HCT116 (cell line): ENCODE results near the gene RNF138. TPM values are rescaled to one million over a fixed set of nuclear protein-coding genes. Genes with fewer than 3 reads are reported as not detected.

ENCODE experiments used
- ATAC-seq: fragments of 200-7000 bp; cut with Tn5 transposase; 2 replicates; pipeline ENCODE4 v1.9.1; 2020; ENCODE audit warnings: mild to moderate bottlenecking, moderate library complexity
- BruUV-seq: library from RNA; stranded (reverse); fragments of 400-500 nt; replicated peaks from 2 replicates; lab custom pipeline; 2021; lab: Mats Ljungman, UMichigan
- CTCF ChIA-PET: fragments of 300-600 bp; sonication (Branson Sonifier 250); formaldehyde crosslinking; loops from one replicate; lab custom pipeline; 2021; ENCODE audit warnings: antibody characterized with exemption; lab: Charles Lee
- POLR2A ChIA-PET: fragments of 300-600, 350-600 bp; sonication (Branson Sonifier 250); formaldehyde crosslinking; loops from one replicate; lab custom pipeline; 2021; ENCODE audit warnings: antibody characterized with exemption; lab: Charles Lee
- RAD21 ChIA-PET, 2 experiments: fragments of 300-600 bp; sonication (Branson Sonifier 250); formaldehyde crosslinking; loops; one replicate each; lab custom pipeline; 2023; ENCODE audit warnings: low total read pairs in 2 of 2; ENCODE audit not compliant: uncharacterized antibody in 2 of 2, unreplicated experiment in 2 of 2, low non-redundant PET in 1 of 2; lab: Charles Lee
- DNase-seq: peaks from one replicate; pipeline ENCODE4 v3.0.0-alpha.2; 2010; ENCODE audit warnings: low read depth, low spot score
- H2AFZ ChIP-seq: fragments of 200-600 bp; shearing (Covaris generic), sonication (generic); 2 replicates; pipeline ENCODE4 v1.6.1; 2017; ENCODE audit warnings: low read depth, mixed run types, mixed read lengths, antibody characterized with exemption, low read length; ENCODE audit not compliant: poor library complexity, severe bottlenecking
- H3K27ac ChIP-seq: 2 replicates; pipeline ENCODE4 v1.5.1; 2012; ENCODE audit warnings: low read depth, low read length
- H3K27me3 ChIP-seq: fragments of 200-600 bp; sonication (generic); 2 replicates; pipeline ENCODE4 v1.6.1; 2016; ENCODE audit warnings: mixed run types, low read length, mixed read lengths; ENCODE audit not compliant: insufficient read depth
- H3K36me3 ChIP-seq, 2 experiments: fragments of 200-500 bp in 1 of 2; fragments of 200-600 bp in 1 of 2; sonication (Bioruptor generic) in 1 of 2; sonication (generic) in 1 of 2; 2 replicates each; pipeline versions ENCODE4 v1.5.1 to v1.6.1; 2014 to 2016; ENCODE audit warnings: low read length in 2 of 2, inconsistent platforms in 1 of 2, mixed read lengths in 1 of 2, mixed run types in 1 of 2; ENCODE audit not compliant: insufficient read depth in 2 of 2, control insufficient read depth in 1 of 2
- H3K4me1 ChIP-seq, 2 experiments: fragments of 200-600 bp in 1 of 2; sonication (generic) in 1 of 2; 2 replicates each; pipeline versions ENCODE4 v1.5.1 to v1.6.1; 2012 to 2017; ENCODE audit warnings: low read length in 2 of 2, inconsistent platforms in 1 of 2, mild to moderate bottlenecking in 1 of 2, mixed read lengths in 1 of 2, mixed run types in 1 of 2, moderate library complexity in 1 of 2; ENCODE audit not compliant: insufficient read depth in 2 of 2, control insufficient read depth in 1 of 2
- H3K4me2 ChIP-seq: fragments of 200-600 bp; sonication (generic); 2 replicates; pipeline ENCODE4 v1.6.1; 2017; ENCODE audit warnings: mixed run types, low read length, mixed read lengths
- H3K4me3 ChIP-seq, 2 experiments: fragments of 200-600 bp in 1 of 2; sonication (generic) in 1 of 2; replicated peaks in 1 of 2; 2 replicates each; pipeline ENCODE4 v1.5.1; 2011 to 2016; ENCODE audit warnings: low read length in 2 of 2, control low read depth in 1 of 2, low read depth in 1 of 2, mild to moderate bottlenecking in 1 of 2, mixed read lengths in 1 of 2, mixed run types in 1 of 2
- H3K79me2 ChIP-seq: fragments of 200-600 bp; sonication (generic); 2 replicates; pipeline ENCODE4 v1.6.1; 2017; ENCODE audit warnings: mild to moderate bottlenecking, mixed run types, low read length, moderate library complexity, mixed read lengths; ENCODE audit not compliant: insufficient read depth
- H3K9ac ChIP-seq: fragments of 200-600 bp; sonication (generic); 2 replicates; pipeline ENCODE4 v1.6.1; 2016; ENCODE audit warnings: low read length, mixed read lengths
- H3K9me2 ChIP-seq: fragments of 200-600 bp; sonication (generic), shearing (Covaris generic); 2 replicates; pipeline ENCODE4 v1.6.1; 2017; ENCODE audit warnings: mixed run types, mild to moderate bottlenecking, moderate library complexity; ENCODE audit not compliant: insufficient read depth
- H3K9me3 ChIP-seq, 2 experiments: fragments of 200-500 bp in 1 of 2; fragments of 200-600 bp in 1 of 2; sonication (Bioruptor generic) in 1 of 2; sonication (generic) in 1 of 2; 2 replicates each; pipeline ENCODE4 v1.6.1; 2014 to 2017; ENCODE audit warnings: low read length in 2 of 2, mixed read lengths in 2 of 2, inconsistent platforms in 1 of 2, low read depth in 1 of 2, mild to moderate bottlenecking in 1 of 2, mixed run types in 1 of 2, moderate library complexity in 1 of 2; ENCODE audit not compliant: control insufficient read depth in 1 of 2, insufficient read depth in 1 of 2
- H4K20me1 ChIP-seq: fragments of 200-600 bp; sonication (generic), shearing (Covaris generic); 2 replicates; pipeline ENCODE4 v1.6.1; 2017; ENCODE audit warnings: mixed run types, mild to moderate bottlenecking, moderate library complexity; ENCODE audit not compliant: insufficient read depth
- ATF3 ChIP-seq: IDR thresholded peaks from 2 replicates; pipeline ENCODE4 v1.6.1; 2012
- CBX3 ChIP-seq: IDR thresholded peaks from 2 replicates; pipeline ENCODE4 v1.6.1; 2012; ENCODE audit warnings: low read depth
- CEBPB ChIP-seq: IDR thresholded peaks from 2 replicates; pipeline ENCODE4 v1.6.1; 2012; ENCODE audit warnings: low read depth
- CTCF ChIP-seq, 3 experiments: fragments of 200-600 bp in 1 of 3; sonication (generic) in 1 of 3; IDR thresholded peaks in 2 of 3; conservative IDR thresholded peaks in 1 of 3; 2 replicates each; pipeline ENCODE4 v1.5.1; 2012 to 2017; ENCODE audit warnings: low read depth in 2 of 3, low read length in 2 of 3, antibody characterized with exemption in 1 of 3, borderline replicate concordance in 1 of 3, control low read depth in 1 of 3, mild to moderate bottlenecking in 1 of 3, mixed read lengths in 1 of 3, mixed run types in 1 of 3, moderate library complexity in 1 of 3; ENCODE audit not compliant: insufficient read depth in 1 of 3
- EGR1 ChIP-seq: IDR thresholded peaks from 2 replicates; pipeline ENCODE4 v1.6.1; 2012; ENCODE audit warnings: low read depth
- ELF1 ChIP-seq: IDR thresholded peaks from 2 replicates; pipeline ENCODE4 v1.6.1; 2012; ENCODE audit warnings: low read depth, borderline replicate concordance
- EZH2phosphoT487 ChIP-seq: fragments of 200-600 bp; IDR thresholded peaks from 2 replicates; pipeline ENCODE4 v1.6.1; 2018; ENCODE audit warnings: antibody characterized with exemption, borderline replicate concordance
- FOSL1 ChIP-seq: IDR thresholded peaks from 2 replicates; pipeline ENCODE4 v1.6.1; 2012; ENCODE audit warnings: low read depth
- JUND ChIP-seq: IDR thresholded peaks from 2 replicates; pipeline ENCODE4 v1.6.1; 2012
- MAX ChIP-seq: IDR thresholded peaks from 2 replicates; pipeline ENCODE4 v1.6.1; 2012
- POLR2AphosphoS5 ChIP-seq: IDR thresholded peaks from 2 replicates; pipeline ENCODE4 v1.6.1; 2011; ENCODE audit warnings: mild to moderate bottlenecking, low read depth, low read length, moderate library complexity
- RAD21 ChIP-seq: IDR thresholded peaks from 2 replicates; pipeline ENCODE4 v1.6.1; 2012; ENCODE audit warnings: low read depth, mild to moderate bottlenecking
- REST ChIP-seq: IDR thresholded peaks from 2 replicates; pipeline ENCODE4 v1.6.1; 2012; ENCODE audit warnings: low read depth
- SIN3A ChIP-seq: IDR thresholded peaks from 2 replicates; pipeline ENCODE4 v1.6.1; 2012; ENCODE audit warnings: low read depth
- YY1 ChIP-seq: IDR thresholded peaks from 2 replicates; pipeline ENCODE4 v1.6.1; 2011; ENCODE audit warnings: low read length, low read depth, moderate library complexity, mild to moderate bottlenecking; ENCODE audit not compliant: insufficient replicate concordance; ENCODE audit errors: extremely low read depth
- ZBTB33 ChIP-seq: IDR thresholded peaks from 2 replicates; pipeline ENCODE4 v1.6.1; 2011; ENCODE audit warnings: mild to moderate bottlenecking, low read length, moderate library complexity; ENCODE audit not compliant: insufficient replicate concordance; ENCODE audit errors: extremely low read depth
- intact Hi-C: fragments of 100-400 bp; cut with micrococcal nuclease; formaldehyde crosslinking; loops from 2 replicates; pipeline ENCODE4 v1.10.0; 2022
- total RNA-seq: library from RNA; stranded (reverse); gene quantifications from one replicate; pipeline ENCODE4 v1.2.1, GENCODE V29; 2021; ENCODE audit not compliant: unreplicated experiment

The RNF138 gene
- total RNA-seq, 1 experiment from 2014 or later, result 72.5 TPM

- no peak for ATAC-seq
- no peak overlapping the region for H3K4me3 ChIP-seq
- no peak overlapping the region for H2AFZ ChIP-seq
- RAD21 ChIA-PET, result no interaction called here
- TF ChIP-seq CBX3, result no peak
- TF ChIP-seq REST, result no peak
- TF ChIP-seq YY1, result no peak
- no peak for TF ChIP-seq MAX
- TF ChIP-seq POLR2AphosphoS5, result no peak
- TF ChIP-seq ATF3, result no peak
- no peak for TF ChIP-seq JUND
- TF ChIP-seq CEBPB, result no peak
- no peak for TF ChIP-seq EGR1
- TF ChIP-seq CTCF (IDR thresholded peaks at IDR 0.05 in 2 of 3, conservative IDR thresholded peaks at IDR 0.05 in 1 of 3; ENCODE audit: borderline replicate concordance in 1 of 3, insufficient read depth in 1 of 3, low read depth in 2 of 3, low read length in 2 of 3), result no peak
- no peak for TF ChIP-seq EZH2phosphoT487
- TF ChIP-seq SIN3A, result no peak
- TF ChIP-seq FOSL1, result no peak
- TF ChIP-seq RAD21, result no peak
- no peak for TF ChIP-seq ZBTB33
- TF ChIP-seq ELF1, result no peak
- DNase-seq, result no peak
- no peak overlapping the region for H3K27ac ChIP-seq
- BruUV-seq, result no TSS peak
- POLR2A ChIA-PET, result no interaction called here
- no peaks in the 10 kb centered on the region for H3K4me1 ChIP-seq
- intact Hi-C loops, result no loop called here
- no peak overlapping the region for H3K9ac ChIP-seq
- peaks cover 53% of the 10 kb centered on the region for H3K79me2 ChIP-seq
- no peak overlapping the region for H3K4me2 ChIP-seq
- H3K36me3 ChIP-seq, result peaks cover 17 to 28% of the 10 kb centered on the region in 2 experiments; a peak in 3 of 4 replicates
- H4K20me1 ChIP-seq, result peaks cover 4% of the 10 kb centered on the region; the same call in 1 of the 2 replicates
- CTCF ChIA-PET, result no interaction called here
- no peaks in the 10 kb centered on the region for H3K9me3 ChIP-seq
- H3K27me3 ChIP-seq, result no peaks in the 10 kb centered on the region
- no peaks in the 10 kb centered on the region for H3K9me2 ChIP-seq
Measured at GRCh38 chr18:32126538-32126937, 34.9 kb downstream of the RNF138 start.
